Rectal smooth muscle tissue (tissue), 1 donor: ENCODE data around the gene BRD3.

Experiments
- H3K27ac ChIP-seq: one replicate; pipeline ENCODE4 v1.7.0; 2013; ENCODE audit warnings: low read depth, low read length, inconsistent platforms
- H3K27me3 ChIP-seq: one replicate; pipeline ENCODE4 v1.7.0; 2013; ENCODE audit warnings: low read length; ENCODE audit not compliant: control insufficient read depth, insufficient read depth
- H3K36me3 ChIP-seq: one replicate; pipeline ENCODE4 v1.7.0; 2013; ENCODE audit warnings: low read length; ENCODE audit not compliant: control insufficient read depth, insufficient read depth
- H3K4me1 ChIP-seq: one replicate; pipeline ENCODE4 v1.7.0; 2013; ENCODE audit warnings: low read length; ENCODE audit not compliant: control insufficient read depth, insufficient read depth
- H3K4me3 ChIP-seq: one replicate; pipeline ENCODE4 v1.7.0; 2013; ENCODE audit warnings: low read length
- H3K9ac ChIP-seq: one replicate; pipeline ENCODE4 v1.7.0; 2013; ENCODE audit warnings: low read length

BRD3 gene

GRCh38 chr9:133986061-133986460 lies 81.8 kb downstream of the BRD3 start:
- no peak overlapping the region for H3K9ac ChIP-seq
- H3K27me3 ChIP-seq: no peaks in the 10 kb centered on the region
- H3K27ac ChIP-seq: no peak overlapping the region
- H3K4me3 ChIP-seq: no peak overlapping the region
- H3K4me1 ChIP-seq: no peaks in the 10 kb centered on the region
- no peaks in the 10 kb centered on the region for H3K36me3 ChIP-seq

- Histone ChIP-seq H3K27me3 (no peaks in the 10 kb centered on the region), H3K4me3 (no peak overlapping the region), H3K9ac (no peak overlapping the region), H3K36me3 (no peaks in the 10 kb centered on the region), H3K27ac (no peak overlapping the region), H3K4me1 (peaks cover 2% of the 10 kb centered on the region)
Measured at GRCh38 chr9:133982971-133983720, 84.7 kb downstream of the BRD3 start.

GRCh38 chr9:133981958-133982681 lies 85.7 kb downstream of the BRD3 start:
- H3K36me3 ChIP-seq: no peaks in the 10 kb centered on the region
- H3K9ac ChIP-seq: no peak overlapping the region
- peaks cover 2% of the 10 kb centered on the region for H3K4me1 ChIP-seq
- H3K27ac ChIP-seq: no peak overlapping the region
- no peaks in the 10 kb centered on the region for H3K27me3 ChIP-seq
- H3K4me3 ChIP-seq: no peak overlapping the region

GRCh38 chr9:133981589-133981957 lies 86.3 kb downstream of the BRD3 start:
- H3K27ac ChIP-seq: no peak overlapping the region

GRCh38 chr9:133980864-133981588 lies 86.8 kb downstream of the BRD3 start:
- Histone ChIP-seq H3K4me1 (peaks cover 2% of the 10 kb centered on the region), H3K9ac (no peak overlapping the region), H3K27ac (no peak overlapping the region), H3K4me3 (no peak overlapping the region), H3K27me3 (no peaks in the 10 kb centered on the region), H3K36me3 (no peaks in the 10 kb centered on the region)

More at GRCh38 chr9:133981589-133981957, 86.3 kb downstream of the BRD3 start:
- peaks cover 2% of the 10 kb centered on the region for H3K4me1 ChIP-seq
- H3K9ac ChIP-seq: no peak overlapping the region
- no peak overlapping the region for H3K4me3 ChIP-seq
- H3K36me3 ChIP-seq: no peaks in the 10 kb centered on the region
- H3K27me3 ChIP-seq: no peaks in the 10 kb centered on the region
